ENCODE data around the gene TVP23C. TPM values are rescaled to one million over a fixed set of nuclear protein-coding genes. Genes with fewer than 3 reads are reported as not detected.

The TVP23C gene
- total RNA-seq, 2 donors from 2014 or later = 30.7 to 73.2 TPM

DNA sequence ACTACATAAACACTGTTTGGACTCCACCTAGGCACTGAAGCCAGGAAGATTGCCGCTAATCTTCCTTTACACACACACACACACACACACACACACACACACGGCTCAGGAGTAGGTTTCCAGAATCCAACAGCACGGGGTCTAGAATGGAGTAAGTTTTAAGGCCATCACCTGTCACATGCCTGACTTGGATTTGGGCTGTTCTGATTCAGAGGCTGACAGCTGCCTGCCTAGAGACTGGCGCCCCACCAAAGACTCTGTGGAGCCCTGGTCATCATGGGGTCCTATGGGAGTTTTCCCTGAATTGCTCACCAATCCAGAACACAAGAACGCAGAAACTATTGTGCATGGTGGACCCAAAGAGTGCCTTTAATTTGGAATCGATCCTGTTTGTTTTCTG, 106.8 kb downstream of the TVP23C start:
- peaks cover 91% of the 10 kb centered on the region for H3K36me3 ChIP-seq (ENCODE audit: control insufficient read depth, insufficient read depth, low read length)
- H3K4me3 ChIP-seq (ENCODE audit: low read length) = no peak overlapping the region
- H3K27ac ChIP-seq (ENCODE audit: low read depth, low read length) = no peak overlapping the region
- Mint-ChIP-seq H3K4me1 (peaks cover 13% of the 10 kb centered on the region), H3K27me3 (ENCODE audit: insufficient read depth) (no peaks in the 10 kb centered on the region), H3K9me3 (peaks cover 16% of the 10 kb centered on the region), H3K27ac (peak overlapping the region; percentile 56), H3K36me3 (ENCODE audit: low read depth) (peaks cover 67% of the 10 kb centered on the region), H3K4me3 (no peak overlapping the region)
- TF ChIP-seq, protein P1, sequence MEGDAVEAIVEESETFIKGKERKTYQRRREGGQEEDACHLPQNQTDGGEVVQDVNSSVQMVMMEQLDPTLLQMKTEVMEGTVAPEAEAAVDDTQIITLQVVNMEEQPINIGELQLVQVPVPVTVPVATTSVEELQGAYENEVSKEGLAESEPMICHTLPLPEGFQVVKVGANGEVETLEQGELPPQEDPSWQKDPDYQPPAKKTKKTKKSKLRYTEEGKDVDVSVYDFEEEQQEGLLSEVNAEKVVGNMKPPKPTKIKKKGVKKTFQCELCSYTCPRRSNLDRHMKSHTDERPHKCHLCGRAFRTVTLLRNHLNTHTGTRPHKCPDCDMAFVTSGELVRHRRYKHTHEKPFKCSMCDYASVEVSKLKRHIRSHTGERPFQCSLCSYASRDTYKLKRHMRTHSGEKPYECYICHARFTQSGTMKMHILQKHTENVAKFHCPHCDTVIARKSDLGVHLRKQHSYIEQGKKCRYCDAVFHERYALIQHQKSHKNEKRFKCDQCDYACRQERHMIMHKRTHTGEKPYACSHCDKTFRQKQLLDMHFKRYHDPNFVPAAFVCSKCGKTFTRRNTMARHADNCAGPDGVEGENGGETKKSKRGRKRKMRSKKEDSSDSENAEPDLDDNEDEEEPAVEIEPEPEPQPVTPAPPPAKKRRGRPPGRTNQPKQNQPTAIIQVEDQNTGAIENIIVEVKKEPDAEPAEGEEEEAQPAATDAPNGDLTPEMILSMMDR (conservative IDR thresholded peaks at IDR 0.05) = no peak
- peaks cover 4% of the 10 kb centered on the region for H3K4me1 ChIP-seq (ENCODE audit: control insufficient read depth, insufficient read depth, low read length)
- 96 to 100% methylated on average over 4 to 6 of the region's 6 CpGs for WGBS, 2 experiments (ENCODE audit: insufficient coverage in 1 of 2, insufficient read length in 1 of 2)
- no peak for DNase-seq
- peaks cover 25% of the 10 kb centered on the region for H3K9me3 ChIP-seq (ENCODE audit: control insufficient read depth, low read length)
- no peaks in the 10 kb centered on the region for H3K27me3 ChIP-seq (ENCODE audit: control insufficient read depth, insufficient read depth, low read length, poor library complexity, severe bottlenecking)
- no peak overlapping the region for H3K9ac ChIP-seq (ENCODE audit: extremely low read depth, low read length, poor library complexity, severe bottlenecking)

DNA sequence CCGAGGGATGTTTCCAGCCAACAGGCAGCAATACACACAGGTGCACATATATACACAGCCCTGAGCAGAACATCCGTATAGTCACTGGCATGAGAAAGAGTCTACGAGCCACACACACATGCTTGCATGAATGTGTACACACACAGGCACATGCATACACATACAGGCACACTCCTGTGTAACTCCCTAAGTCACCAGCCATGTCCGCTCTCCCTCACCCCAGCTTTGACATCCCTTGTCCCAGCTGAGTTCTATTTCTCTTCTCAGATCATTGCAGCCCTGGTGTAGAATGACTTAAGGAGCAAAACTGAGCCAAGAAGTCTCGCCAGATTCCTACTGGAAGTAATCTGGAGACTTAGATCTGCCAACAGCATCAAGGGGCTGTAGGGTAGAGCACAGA, 108.9 kb downstream of the TVP23C start:
- Histone ChIP-seq H3K9me3 (ENCODE audit: control insufficient read depth, low read length) (peaks cover 25% of the 10 kb centered on the region), H3K27ac (ENCODE audit: low read depth, low read length) (no peak overlapping the region), H3K9ac (ENCODE audit: extremely low read depth, low read length, poor library complexity, severe bottlenecking) (no peak overlapping the region), H3K27me3 (ENCODE audit: control insufficient read depth, insufficient read depth, low read length, poor library complexity, severe bottlenecking) (no peaks in the 10 kb centered on the region), H3K4me3 (ENCODE audit: low read length) (no peak overlapping the region), H3K4me1 (ENCODE audit: control insufficient read depth, insufficient read depth, low read length) (peaks cover 4% of the 10 kb centered on the region), H3K36me3 (ENCODE audit: control insufficient read depth, insufficient read depth, low read length) (peaks cover 94% of the 10 kb centered on the region)
- Mint-ChIP-seq H3K36me3 (ENCODE audit: low read depth) (peaks cover 52% of the 10 kb centered on the region), H3K9me3 (peaks cover 16% of the 10 kb centered on the region), H3K27me3 (ENCODE audit: insufficient read depth) (no peaks in the 10 kb centered on the region), H3K4me3 (no peak overlapping the region), H3K27ac (no peak overlapping the region), H3K4me1 (peaks cover 13% of the 10 kb centered on the region)
- DNase-seq = no peak
- TF ChIP-seq, protein P1 (conservative IDR thresholded peaks at IDR 0.05) = no peak
- WGBS, 2 experiments (ENCODE audit: insufficient coverage in 1 of 2, insufficient read length in 1 of 2) = 83 to 94% methylated on average over 3 to 5 of the region's 5 CpGs

DNA sequence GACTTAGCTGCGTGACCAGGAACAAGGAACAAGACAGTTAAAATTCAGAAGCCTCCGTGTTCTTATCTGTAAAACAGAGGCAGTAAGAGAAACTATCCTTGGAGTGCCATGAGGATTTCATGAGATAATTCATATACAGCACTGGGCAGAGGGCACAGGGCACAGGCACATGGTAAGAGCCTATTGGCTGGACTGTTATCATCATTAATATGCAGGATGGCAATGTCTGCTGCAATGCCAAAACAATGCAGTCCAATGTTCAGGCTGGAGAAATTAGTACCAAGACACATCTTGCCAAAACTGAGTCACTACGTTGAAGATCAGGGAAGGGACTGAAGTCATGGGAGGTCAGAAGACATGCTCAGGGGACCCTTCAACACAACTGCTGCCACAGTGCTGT, 109.5 kb downstream of the TVP23C start:
- H3K27ac ChIP-seq (ENCODE audit: low read depth, low read length) = no peak overlapping the region
- WGBS, 2 experiments (ENCODE audit: insufficient coverage in 1 of 2, insufficient read length in 1 of 2) = 88 to 91% methylated on average over 3 of the region's 3 CpGs
- no peak overlapping the region for H3K4me3 ChIP-seq (ENCODE audit: low read length)
- peaks cover 4% of the 10 kb centered on the region for H3K4me1 ChIP-seq (ENCODE audit: control insufficient read depth, insufficient read depth, low read length)
- peaks cover 25% of the 10 kb centered on the region for H3K9me3 ChIP-seq (ENCODE audit: control insufficient read depth, low read length)
- no peak for DNase-seq
- no peak overlapping the region for H3K9ac ChIP-seq (ENCODE audit: extremely low read depth, low read length, poor library complexity, severe bottlenecking)
- Mint-ChIP-seq H3K4me1 (peaks cover 13% of the 10 kb centered on the region), H3K36me3 (ENCODE audit: low read depth) (peaks cover 50% of the 10 kb centered on the region), H3K27me3 (ENCODE audit: insufficient read depth) (no peaks in the 10 kb centered on the region), H3K9me3 (peaks cover 15% of the 10 kb centered on the region), H3K4me3 (no peak overlapping the region), H3K27ac (no peak overlapping the region)
- TF ChIP-seq, protein P1 (conservative IDR thresholded peaks at IDR 0.05) = no peak
- H3K27me3 ChIP-seq (ENCODE audit: control insufficient read depth, insufficient read depth, low read length, poor library complexity, severe bottlenecking) = no peaks in the 10 kb centered on the region
- peaks cover 95% of the 10 kb centered on the region for H3K36me3 ChIP-seq (ENCODE audit: control insufficient read depth, insufficient read depth, low read length)
